CD4-positive, alpha-beta T cell treated with Interferon alpha-2 for 1 hour (primary cell): ENCODE measurements around the gene BABAM2.
A peak's percentile ranks its signal among the peaks of the same experiment; 100 is the strongest.
"Not testable (repeated sequence)": the region's sequence is repeated elsewhere in the genome, so short reads cannot be mapped to it uniquely, and the experiment has no call there.

ENCODE experiments used
- DNase-seq, 2 donors: peaks; one replicate each; pipeline ENCODE4 v3.0.0-alpha.2; 2020 to 2022

Gene BABAM2

DNA sequence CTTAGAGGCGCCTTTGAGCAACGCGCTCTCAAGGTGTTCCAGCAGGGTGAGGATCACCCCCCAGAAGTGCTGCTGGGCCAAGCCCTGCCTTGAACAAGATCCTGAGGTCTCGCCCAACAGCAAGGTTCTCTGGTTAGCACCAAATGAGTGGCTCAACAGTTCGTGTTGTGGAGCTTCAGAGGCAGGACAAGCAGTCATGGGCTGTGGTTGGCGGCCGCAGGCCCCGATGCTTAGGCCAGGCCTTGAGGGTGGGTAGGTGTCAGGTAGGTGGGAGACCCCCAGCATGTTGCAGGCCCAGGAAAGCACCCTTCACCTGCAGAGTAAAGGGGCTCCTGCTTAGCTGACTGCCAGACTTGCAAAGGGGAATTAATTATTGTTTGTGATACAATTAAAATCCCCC is 431.9 kb downstream of the BABAM2 start:
- DNase-seq, result no peak

DNA sequence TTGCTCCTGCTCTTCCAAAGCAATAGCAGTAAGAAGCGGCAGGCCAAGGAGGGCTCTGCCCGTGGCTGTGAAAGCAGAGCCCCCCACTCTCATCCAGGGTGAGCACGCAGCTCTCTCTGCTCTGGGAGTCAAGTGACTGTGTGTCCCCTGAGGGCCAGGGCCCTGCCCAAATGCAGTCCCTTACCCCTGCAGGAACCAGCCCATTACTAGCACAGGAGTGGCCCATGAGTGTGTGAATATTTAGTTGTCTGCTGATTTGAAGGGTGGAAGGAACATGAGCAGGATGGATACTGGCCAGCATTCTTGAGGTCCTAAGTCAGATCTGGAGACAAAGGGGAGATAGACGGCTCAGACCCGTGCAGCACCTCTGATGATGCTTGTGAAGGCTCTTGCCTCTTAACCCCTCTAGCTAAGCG is 432.5 kb downstream of the BABAM2 start:
- DNase-seq, result no peak

DNA sequence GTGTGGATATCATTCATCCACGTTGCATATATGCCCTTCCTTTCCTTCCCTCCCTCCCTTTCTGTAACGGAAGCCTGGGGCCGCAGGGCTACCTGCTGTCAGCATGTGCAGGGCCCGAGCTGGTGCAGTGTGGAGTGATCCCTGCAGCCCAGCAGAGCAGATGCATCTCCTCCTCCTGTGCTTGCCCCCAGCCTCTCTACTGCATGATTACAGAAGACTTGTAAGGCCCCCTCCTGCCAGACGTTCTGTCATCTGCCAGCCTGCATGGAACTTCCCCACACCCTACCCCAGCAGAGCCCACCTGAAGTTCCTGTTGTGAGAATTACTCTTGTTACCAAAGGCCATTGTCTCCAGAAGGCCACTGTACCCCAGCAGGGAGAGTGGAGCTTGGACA is 434.6 kb downstream of the BABAM2 start:
- DNase-seq, result no peak

- DNase-seq, result peak in 1 of 2 donors; percentile 5
Measured at GRCh38 chr2:28325567-28326468, 435.3 kb downstream of the BABAM2 start.

- DNase-seq, result no peak
Measured at GRCh38 chr2:28326469-28326805, 435.9 kb downstream of the BABAM2 start.

GRCh38 chr2:28326881-28327505 is 436.5 kb downstream of the BABAM2 start:
- no peak for DNase-seq

GRCh38 chr2:28327581-28327955 is 437.0 kb downstream of the BABAM2 start:
- DNase-seq, result no peak

DNA sequence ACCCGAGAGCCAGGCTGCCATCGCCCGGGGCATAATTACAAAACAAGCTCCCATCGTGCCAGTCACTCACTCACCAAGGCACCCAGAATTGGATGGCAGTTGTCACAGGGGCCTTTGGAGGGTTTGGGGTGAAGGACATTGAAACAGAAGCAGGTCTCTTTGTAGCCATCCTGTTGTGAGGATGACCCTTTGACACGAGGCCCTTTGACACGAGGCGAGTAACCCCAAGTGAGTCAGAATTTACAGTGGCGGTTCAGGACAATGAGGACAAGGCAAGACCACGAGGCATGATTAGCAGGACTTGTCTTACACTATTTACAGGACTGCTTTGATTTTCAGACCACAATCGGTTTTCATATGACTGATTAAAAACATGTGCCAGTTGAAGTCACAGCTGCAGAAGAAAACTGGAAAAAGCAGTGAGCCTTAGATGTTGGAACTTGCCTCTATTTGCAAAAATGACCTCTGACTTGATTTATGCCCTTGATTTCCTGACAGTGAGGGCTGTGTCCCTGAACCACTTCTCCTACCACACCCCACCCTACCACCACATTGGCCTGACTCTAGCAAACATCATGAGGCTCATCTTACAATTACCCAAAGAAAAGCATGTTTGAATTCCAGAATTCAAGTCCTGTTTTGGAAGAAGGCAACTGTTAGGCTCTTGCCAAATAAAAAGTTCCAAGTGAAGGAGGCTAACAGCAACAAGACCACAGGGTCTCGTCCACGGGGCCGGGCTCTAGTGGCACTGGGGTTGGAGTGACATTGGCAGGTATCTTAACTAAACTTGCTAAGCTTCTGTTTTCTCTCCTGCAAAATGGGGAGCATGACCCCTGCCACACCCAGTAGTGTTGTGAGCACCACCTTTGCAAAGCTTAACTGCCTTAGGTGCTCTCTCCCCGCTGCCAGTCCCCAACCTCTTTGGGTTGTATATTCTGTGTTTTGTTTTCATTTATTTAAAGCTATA is 437.7 kb downstream of the BABAM2 start:
- no peak for DNase-seq

- no peak for DNase-seq
Measured at GRCh38 chr2:28329184-28329583, 438.7 kb downstream of the BABAM2 start.

DNA sequence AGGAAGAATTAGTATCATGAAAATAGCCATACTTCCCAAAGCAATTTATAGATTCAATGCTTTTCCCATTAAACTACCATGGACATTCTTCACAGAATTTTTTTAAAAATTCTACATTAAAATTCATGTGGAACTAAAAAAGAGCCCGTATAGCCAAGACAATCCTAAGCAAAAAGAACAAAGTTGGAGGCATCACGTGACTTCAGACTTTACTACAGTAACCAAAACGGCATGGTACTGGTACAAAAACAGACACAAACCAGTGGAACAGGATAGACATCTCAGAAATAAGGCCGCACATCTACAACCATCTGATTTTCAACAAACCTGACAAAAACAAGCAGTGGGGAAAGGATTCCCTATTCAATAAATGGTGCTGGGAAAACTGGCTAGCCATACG is 440.2 kb downstream of the BABAM2 start:
- DNase-seq, result not testable (repeated sequence)

- DNase-seq, result not testable (repeated sequence)
Measured at GRCh38 chr2:28331797-28332196, 441.3 kb downstream of the BABAM2 start.

DNA sequence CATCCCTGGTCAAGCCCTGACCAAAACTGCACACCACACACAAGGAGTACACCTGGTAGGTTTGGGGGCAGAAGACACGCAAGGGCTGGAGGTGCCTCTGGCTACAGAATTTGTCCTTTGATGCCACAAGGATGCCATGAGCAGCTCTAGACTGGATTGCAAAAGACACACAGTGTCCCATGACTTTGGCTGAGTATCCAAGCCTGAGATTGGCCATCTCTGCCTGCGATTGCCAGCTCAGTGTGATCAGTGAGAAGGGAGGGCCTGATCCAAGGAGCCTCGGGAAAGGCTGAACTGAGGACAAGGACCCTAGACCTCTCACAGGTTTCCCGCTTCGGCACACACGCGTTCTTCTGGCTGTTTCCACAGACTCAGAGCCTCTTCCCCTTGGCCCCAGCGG is 442.2 kb downstream of the BABAM2 start:
- no peak for DNase-seq

DNA sequence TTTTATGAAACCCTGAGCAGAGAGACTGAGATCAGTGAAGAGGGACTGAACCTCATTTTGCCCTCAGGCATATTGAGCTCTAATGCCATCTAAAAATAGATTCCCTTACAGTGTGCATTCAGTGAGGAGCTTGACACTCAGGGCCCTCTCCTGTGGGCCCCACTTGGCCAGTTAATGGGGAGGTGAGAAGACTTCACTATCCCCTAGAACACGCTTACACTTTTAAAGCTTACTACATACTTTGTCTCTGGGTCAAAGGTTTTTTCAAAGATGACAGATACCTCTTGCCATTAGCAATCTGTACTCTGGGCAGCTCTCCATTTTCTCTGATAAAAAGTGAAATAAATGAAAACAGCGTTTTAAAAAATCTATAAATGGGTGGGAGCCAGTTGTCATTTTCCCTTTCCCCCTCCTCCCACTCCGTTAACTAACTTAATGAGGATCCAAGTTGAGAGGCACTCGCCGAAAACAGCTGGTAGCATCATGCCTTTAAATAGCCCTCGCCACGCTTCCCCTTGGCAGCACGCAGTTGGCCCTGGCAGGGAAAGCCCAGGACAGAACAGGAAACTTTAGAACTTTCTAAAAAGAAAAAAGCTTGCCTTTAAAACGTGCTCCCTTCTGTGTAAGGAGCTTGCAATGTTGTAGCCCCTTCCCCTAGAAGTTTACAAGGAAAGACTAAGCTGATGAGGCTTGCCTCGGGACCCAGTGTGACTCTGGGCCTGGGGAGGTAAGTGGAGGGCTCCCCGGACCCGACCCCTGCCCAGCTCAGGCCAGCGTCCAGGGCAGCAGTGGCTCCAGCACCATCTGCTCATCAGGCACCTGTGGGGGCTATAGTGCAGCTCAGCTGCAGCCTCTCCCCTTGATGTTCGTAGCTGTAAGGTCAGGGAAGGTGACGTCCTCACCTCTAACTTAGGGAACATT is 443.3 kb downstream of the BABAM2 start:
- no peak for DNase-seq

DNA sequence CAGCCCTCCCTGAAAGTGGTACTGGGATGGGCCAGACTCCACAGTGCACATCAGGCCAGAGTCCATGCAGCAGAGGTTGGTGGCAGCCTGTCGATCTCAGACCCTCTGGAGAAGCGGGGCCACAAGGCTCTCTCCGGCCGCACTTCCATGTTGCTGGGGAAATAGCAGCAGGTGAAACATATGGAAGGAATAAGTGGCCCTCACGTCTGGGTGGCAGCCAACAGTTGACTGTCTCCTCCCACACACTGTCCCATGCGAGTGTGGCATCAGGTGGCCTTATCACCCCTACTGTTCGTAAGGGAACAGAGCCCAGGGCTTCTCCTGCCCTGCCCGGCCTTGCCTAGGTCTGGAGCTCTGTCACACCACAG is 444.0 kb downstream of the BABAM2 start:
- no peak for DNase-seq

- DNase-seq, result not testable (repeated sequence)
Measured at GRCh38 chr2:28335265-28335664, 444.7 kb downstream of the BABAM2 start.

DNA sequence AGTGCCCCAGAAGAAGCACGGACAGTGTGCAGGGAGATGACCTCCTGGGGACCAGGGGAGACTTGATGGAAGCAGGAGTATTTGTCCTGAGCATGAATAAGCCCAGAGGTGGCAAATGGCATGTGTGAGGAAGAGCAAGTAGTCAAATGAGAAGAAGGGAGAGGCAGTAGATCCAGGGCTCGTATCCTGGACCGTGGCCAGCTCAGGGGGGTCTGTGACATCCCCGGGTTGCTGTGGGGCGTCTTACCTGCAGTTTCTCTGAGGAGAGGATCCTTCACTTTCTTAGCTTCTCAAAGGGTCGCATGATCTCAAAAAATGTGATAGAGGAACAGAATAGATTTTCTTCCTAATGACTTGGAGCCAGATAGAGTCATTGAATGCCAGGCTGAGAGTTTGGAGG is 445.1 kb downstream of the BABAM2 start:
- no peak for DNase-seq

DNA sequence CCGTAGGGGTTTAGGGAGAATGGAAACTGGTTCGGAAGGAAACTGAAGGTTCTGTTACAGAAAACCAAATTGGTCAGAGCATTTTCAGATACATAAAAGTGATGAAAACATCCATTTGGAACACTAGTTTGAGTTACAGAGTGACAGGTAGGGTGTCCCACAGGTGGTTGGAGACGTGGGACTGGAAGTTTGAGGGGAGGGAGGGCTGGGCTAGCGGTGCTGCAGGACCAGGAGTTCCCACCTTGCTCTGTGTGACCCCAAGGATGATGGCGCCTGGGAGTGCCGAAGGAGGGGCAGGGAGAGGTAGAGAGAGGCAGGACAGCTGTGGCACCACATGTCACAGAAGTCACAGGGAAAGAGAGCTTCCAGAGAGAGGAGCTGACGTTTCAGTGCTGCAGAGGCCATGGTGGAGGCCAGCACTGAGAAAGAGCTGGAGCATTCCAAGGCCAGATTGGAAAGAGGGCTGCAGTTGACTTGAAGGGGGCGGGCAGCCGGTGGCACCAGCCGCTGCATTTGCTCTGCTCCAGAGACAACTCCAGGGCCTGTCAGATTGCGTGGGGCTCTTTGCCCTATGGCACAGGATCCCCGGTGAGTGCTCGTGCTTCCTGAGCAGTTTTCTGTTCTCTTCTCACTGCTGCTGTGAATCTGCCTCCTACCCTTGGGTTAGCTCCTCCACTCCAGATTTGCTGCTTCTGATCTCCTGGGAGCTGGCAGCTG is 445.9 kb downstream of the BABAM2 start:
- no peak for DNase-seq

DNA sequence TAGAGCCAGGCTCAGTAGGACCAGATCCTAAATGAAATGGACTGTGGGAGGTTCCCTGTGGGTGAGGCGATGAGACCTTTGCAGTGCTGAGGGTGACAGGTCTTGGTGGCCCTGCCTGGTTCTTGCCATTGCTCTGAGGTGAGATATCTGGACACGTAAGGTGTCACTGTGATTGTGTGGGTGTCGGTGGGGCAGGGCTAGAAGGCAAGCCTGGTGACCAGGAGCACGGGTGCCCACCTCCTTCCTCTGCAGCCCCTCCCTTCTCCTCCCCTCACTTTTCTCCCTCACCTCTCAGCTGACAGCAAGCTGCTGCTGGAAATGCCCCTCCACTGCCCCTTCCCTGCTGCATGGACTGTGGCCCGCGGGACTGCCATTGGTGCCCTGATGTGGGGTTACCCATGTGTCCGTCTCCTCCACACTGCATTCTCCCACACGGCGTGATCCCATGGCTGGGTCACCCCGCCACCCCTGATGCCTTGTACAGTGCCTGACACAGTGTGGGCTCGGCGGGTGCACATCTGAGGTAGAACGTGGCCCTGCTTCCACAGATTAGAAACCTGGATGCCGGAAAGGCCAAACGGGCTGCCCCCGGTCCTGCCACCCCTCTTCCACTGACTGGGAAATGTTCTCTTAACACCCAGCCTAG is 446.6 kb downstream of the BABAM2 start:
- DNase-seq, result no peak

- DNase-seq, result no peak
Measured at GRCh38 chr2:28338046-28338817, 447.7 kb downstream of the BABAM2 start.

DNA sequence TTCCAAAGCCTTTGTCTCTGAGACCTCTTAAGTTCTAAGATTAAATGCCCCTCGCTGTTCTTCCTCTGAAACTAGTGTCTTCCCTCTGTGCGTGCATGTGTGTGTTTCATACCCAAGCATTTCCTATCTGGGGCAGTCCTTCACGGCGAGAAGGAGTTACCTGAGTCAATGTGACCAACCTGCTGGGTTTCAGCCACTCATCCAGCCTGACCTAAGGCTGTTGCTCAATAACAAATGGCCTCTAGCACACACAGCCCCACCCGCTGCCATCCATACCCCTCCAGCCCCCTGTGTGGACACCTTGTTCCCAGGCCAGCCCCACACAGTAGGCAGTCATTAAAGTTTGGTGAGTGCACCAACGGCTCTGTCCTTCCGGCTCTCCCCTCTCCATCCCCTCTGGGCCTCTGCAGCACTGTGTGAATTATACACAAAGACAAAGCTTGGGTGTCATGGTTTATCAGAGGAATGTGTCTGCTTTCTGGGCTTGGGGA is 448.3 kb downstream of the BABAM2 start:
- DNase-seq, result no peak
